GM23338 (cell line): ENCODE measurements around the gene TMEM9. TPM values are rescaled to one million over a fixed set of nuclear protein-coding genes. Genes with fewer than 3 reads are reported as not detected.

Experiments
- ATAC-seq: fragments of 200-7000 bp; cut with Tn5 transposase; 3 replicates; pipeline ENCODE4 v1.9.1; 2020
- DNase-seq: peaks from one replicate; pipeline ENCODE4 v3.0.0-alpha.2; 2015; ENCODE audit warnings: low spot score
- H2AFZ ChIP-seq: fragments of 200-600 bp; sonication (generic); 2 replicates; pipeline ENCODE4 v1.8.0; 2016; ENCODE audit warnings: antibody characterized with exemption, mild to moderate bottlenecking, moderate library complexity
- H3F3A ChIP-seq: fragments of 200-600 bp; sonication (generic); replicated peaks from 2 replicates; pipeline ENCODE4 v1.8.0; 2017; ENCODE audit warnings: antibody characterized with exemption, mixed run types, low read depth
- H3K27ac ChIP-seq: fragments of 200-600 bp; sonication (generic); 2 replicates; pipeline ENCODE4 v1.6.1; 2016; ENCODE audit warnings: low read depth
- H3K27me3 ChIP-seq: fragments of 200-600 bp; sonication (generic); 2 replicates; pipeline ENCODE4 v1.8.0; 2016; ENCODE audit warnings: mild to moderate bottlenecking, mixed run types, moderate library complexity; ENCODE audit not compliant: insufficient read depth
- H3K36me3 ChIP-seq: fragments of 200-600 bp; sonication (generic); 2 replicates; pipeline ENCODE4 v1.8.0; 2016; ENCODE audit warnings: mild to moderate bottlenecking; ENCODE audit not compliant: insufficient read depth
- H3K4me1 ChIP-seq: fragments of 200-600 bp; sonication (generic); 2 replicates; pipeline ENCODE4 v1.8.0; 2016; ENCODE audit warnings: mild to moderate bottlenecking, moderate library complexity; ENCODE audit not compliant: insufficient read depth
- H3K4me2 ChIP-seq: fragments of 200-600 bp; sonication (generic); 2 replicates; pipeline ENCODE4 v1.7.1; 2017; ENCODE audit warnings: mixed run types
- H3K4me3 ChIP-seq: fragments of 200-600 bp; sonication (generic); 2 replicates; pipeline ENCODE4 v1.6.1; 2016; ENCODE audit warnings: mixed run types
- H3K79me2 ChIP-seq: fragments of 200-600 bp; sonication (generic); replicated peaks from 2 replicates; pipeline ENCODE4 v1.8.0; 2017; ENCODE audit warnings: mild to moderate bottlenecking; ENCODE audit not compliant: insufficient read depth
- H3K9me2 ChIP-seq: fragments of 200-600 bp; sonication (generic); 2 replicates; pipeline ENCODE4 v1.8.0; 2017; ENCODE audit not compliant: insufficient read depth
- H4K20me1 ChIP-seq: fragments of 200-600 bp; sonication (generic); replicated peaks from 2 replicates; pipeline ENCODE4 v1.8.0; 2017; ENCODE audit warnings: mild to moderate bottlenecking; ENCODE audit not compliant: insufficient read depth
- H3K27ac Mint-ChIP-seq: 2 replicates; pipeline ENCODE4 v1.8.0; 2020; ENCODE audit warnings: inconsistent platforms, mild to moderate bottlenecking, moderate library complexity, mixed read lengths
- H3K27me3 Mint-ChIP-seq: 3 replicates; pipeline ENCODE4 v1.8.0; 2022; ENCODE audit warnings: low read depth, mild to moderate bottlenecking, moderate library complexity, mixed read lengths, inconsistent platforms; ENCODE audit not compliant: insufficient read depth, poor library complexity
- H3K36me3 Mint-ChIP-seq: 3 replicates; pipeline ENCODE4 v1.8.0; 2021; ENCODE audit warnings: low read depth, mild to moderate bottlenecking, inconsistent platforms, moderate library complexity, mixed read lengths
- H3K4me1 Mint-ChIP-seq: 3 replicates; pipeline ENCODE4 v1.8.0; 2020; ENCODE audit warnings: mild to moderate bottlenecking, inconsistent platforms, mixed read lengths
- H3K4me3 Mint-ChIP-seq: 3 replicates; pipeline ENCODE4 v1.8.0; 2021; ENCODE audit warnings: moderate library complexity, mild to moderate bottlenecking, inconsistent platforms, mixed read lengths
- H3K9me3 Mint-ChIP-seq: 3 replicates; pipeline ENCODE4 v1.8.0; 2020; ENCODE audit warnings: moderate library complexity, mild to moderate bottlenecking, inconsistent platforms, mixed read lengths
- CREB1 ChIP-seq: fragments of 250-450 bp; sonication (Bioruptor Pico); IDR thresholded peaks from 2 replicates; pipeline ENCODE4 v1.5.0; 2020; ENCODE audit warnings: low read depth, mild to moderate bottlenecking, moderate library complexity
- EZH2 ChIP-seq: fragments of 200-600 bp; sonication (generic); IDR thresholded peaks from one replicate; pipeline ENCODE4 v1.8.0; 2017; ENCODE audit warnings: antibody characterized with exemption, mild to moderate bottlenecking, low read depth; ENCODE audit not compliant: unreplicated experiment
- EZH2phosphoT487 ChIP-seq: fragments of 200-600 bp; sonication (generic); IDR thresholded peaks from one replicate; pipeline ENCODE4 v1.8.1; 2018; ENCODE audit warnings: antibody characterized with exemption; ENCODE audit not compliant: unreplicated experiment
- JUNB ChIP-seq: IDR thresholded peaks from one replicate; pipeline ENCODE4 v1.6.1; 2016; ENCODE audit warnings: antibody characterized with exemption; ENCODE audit not compliant: unreplicated experiment
- NANOG ChIP-seq: IDR thresholded peaks from 2 replicates; pipeline ENCODE4 v1.6.1; 2016; ENCODE audit warnings: antibody characterized with exemption, borderline replicate concordance
- POLR2AphosphoS5 ChIP-seq: IDR thresholded peaks from 2 replicates; pipeline ENCODE4 v1.6.1; 2016; ENCODE audit warnings: antibody characterized with exemption, low read depth
- STAT1 ChIP-seq: IDR thresholded peaks from one replicate; pipeline ENCODE4 v1.6.1; 2016; ENCODE audit warnings: antibody characterized with exemption; ENCODE audit not compliant: unreplicated experiment
- ZNF114 ChIP-seq: fragments of 250-450 bp; sonication (Bioruptor Pico); IDR thresholded peaks from 2 replicates; pipeline ENCODE4 v1.5.0; 2020; ENCODE audit warnings: mild to moderate bottlenecking, moderate library complexity
- ZNF331 ChIP-seq: fragments of 250-450 bp; sonication (Bioruptor Pico); IDR thresholded peaks from 2 replicates; pipeline ENCODE4 v1.5.0; 2020; ENCODE audit warnings: low read depth, mild to moderate bottlenecking, moderate library complexity
- polyA plus RNA-seq: library from polyadenylated mRNA; unstranded; fragments of >200 nt; fragmentation: Nextera tagmentation; extraction: Ambion mirVana; gene quantifications from 2 replicates; pipeline ENCODE4 v1.2.1, GENCODE V29; 2016
- total RNA-seq: library from RNA; depleted of rRNA; stranded (reverse); fragments of >200 nt; shearing (Covaris generic); gene quantifications from 2 replicates; pipeline ENCODE4 v1.2.3, GENCODE V29; 2014
- TF ChIP-seq, protein P1 (sequence below): fragments of 250-450 bp; sonication (Bioruptor Pico); IDR thresholded peaks from 2 replicates; pipeline ENCODE4 v1.5.0; 2020; ENCODE audit warnings: mild to moderate bottlenecking, moderate library complexity
- TF ChIP-seq, protein P2 (sequence below): IDR thresholded peaks from 2 replicates; pipeline ENCODE4 v1.6.1; 2016; ENCODE audit warnings: antibody characterized with exemption
- TF ChIP-seq, protein P3 (sequence below), 2 experiments: fragments of 200-600 bp in 1 of 2; sonication (generic) in 1 of 2; conservative IDR thresholded peaks; 2 replicates each; pipeline versions ENCODE4 v1.5.1 to v1.6.1; 2016 to 2017; ENCODE audit warnings: antibody characterized with exemption in 2 of 2, low read depth in 2 of 2, mild to moderate bottlenecking in 2 of 2, moderate library complexity in 1 of 2
- TF ChIP-seq, protein P4 (sequence below): IDR thresholded peaks from one replicate; pipeline ENCODE4 v1.6.1; 2018; ENCODE audit warnings: antibody characterized with exemption; ENCODE audit not compliant: unreplicated experiment

The TMEM9 gene
- total and polyA plus RNA-seq, 2 experiments from 2014 or later, result 78.6 to 147 TPM

DNA sequence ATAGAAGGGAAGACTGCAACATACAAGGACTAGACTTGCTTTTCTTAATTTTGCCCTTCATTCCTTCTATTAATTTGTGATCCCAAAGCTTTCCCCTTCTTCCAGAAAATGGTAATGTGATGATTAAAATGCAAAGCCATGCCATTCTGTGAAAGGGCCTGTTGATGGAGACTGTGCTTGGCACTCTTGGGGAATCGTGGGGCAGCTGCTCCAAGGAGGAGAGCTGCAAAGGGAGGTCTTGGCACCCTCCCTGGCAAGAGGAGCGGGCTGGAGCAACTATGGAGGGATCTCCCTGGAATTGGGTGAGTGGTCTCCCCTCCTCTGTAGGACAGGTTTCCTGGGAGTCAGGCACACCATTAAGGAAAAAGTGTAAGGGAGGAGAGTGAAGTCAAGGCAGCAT, 58.7 kb downstream of the TMEM9 start:
- no peaks in the 10 kb centered on the region for H3K4me1 ChIP-seq
- no peaks in the 10 kb centered on the region for H3K79me2 ChIP-seq
- no peaks in the 10 kb centered on the region for H3F3A ChIP-seq
- DNase-seq (no peak), ATAC-seq (no peak)
- H2AFZ ChIP-seq, result no peak overlapping the region
- H3K27ac Mint-ChIP-seq, result no peak overlapping the region
- H3K9me2 ChIP-seq, result peaks cover 2% of the 10 kb centered on the region; the same call in 1 of the 2 replicates
- H3K4me2 ChIP-seq, result no peak overlapping the region
- no peak overlapping the region for H3K4me3 ChIP-seq
- no peak overlapping the region for H3K4me3 Mint-ChIP-seq
- no peaks in the 10 kb centered on the region for H3K36me3 ChIP-seq
- peaks cover 8% of the 10 kb centered on the region for H3K4me1 Mint-ChIP-seq
- H3K9me3 Mint-ChIP-seq, result no peaks in the 10 kb centered on the region
- H3K27me3 Mint-ChIP-seq, result peaks cover 7% of the 10 kb centered on the region
- H3K27ac ChIP-seq, result no peak overlapping the region
- no peak for TF ChIP-seq POLR2AphosphoS5
- no peak for TF ChIP-seq EZH2phosphoT487
- no peak for TF ChIP-seq CREB1
- no peak for TF ChIP-seq JUNB
- TF ChIP-seq, protein P1, sequence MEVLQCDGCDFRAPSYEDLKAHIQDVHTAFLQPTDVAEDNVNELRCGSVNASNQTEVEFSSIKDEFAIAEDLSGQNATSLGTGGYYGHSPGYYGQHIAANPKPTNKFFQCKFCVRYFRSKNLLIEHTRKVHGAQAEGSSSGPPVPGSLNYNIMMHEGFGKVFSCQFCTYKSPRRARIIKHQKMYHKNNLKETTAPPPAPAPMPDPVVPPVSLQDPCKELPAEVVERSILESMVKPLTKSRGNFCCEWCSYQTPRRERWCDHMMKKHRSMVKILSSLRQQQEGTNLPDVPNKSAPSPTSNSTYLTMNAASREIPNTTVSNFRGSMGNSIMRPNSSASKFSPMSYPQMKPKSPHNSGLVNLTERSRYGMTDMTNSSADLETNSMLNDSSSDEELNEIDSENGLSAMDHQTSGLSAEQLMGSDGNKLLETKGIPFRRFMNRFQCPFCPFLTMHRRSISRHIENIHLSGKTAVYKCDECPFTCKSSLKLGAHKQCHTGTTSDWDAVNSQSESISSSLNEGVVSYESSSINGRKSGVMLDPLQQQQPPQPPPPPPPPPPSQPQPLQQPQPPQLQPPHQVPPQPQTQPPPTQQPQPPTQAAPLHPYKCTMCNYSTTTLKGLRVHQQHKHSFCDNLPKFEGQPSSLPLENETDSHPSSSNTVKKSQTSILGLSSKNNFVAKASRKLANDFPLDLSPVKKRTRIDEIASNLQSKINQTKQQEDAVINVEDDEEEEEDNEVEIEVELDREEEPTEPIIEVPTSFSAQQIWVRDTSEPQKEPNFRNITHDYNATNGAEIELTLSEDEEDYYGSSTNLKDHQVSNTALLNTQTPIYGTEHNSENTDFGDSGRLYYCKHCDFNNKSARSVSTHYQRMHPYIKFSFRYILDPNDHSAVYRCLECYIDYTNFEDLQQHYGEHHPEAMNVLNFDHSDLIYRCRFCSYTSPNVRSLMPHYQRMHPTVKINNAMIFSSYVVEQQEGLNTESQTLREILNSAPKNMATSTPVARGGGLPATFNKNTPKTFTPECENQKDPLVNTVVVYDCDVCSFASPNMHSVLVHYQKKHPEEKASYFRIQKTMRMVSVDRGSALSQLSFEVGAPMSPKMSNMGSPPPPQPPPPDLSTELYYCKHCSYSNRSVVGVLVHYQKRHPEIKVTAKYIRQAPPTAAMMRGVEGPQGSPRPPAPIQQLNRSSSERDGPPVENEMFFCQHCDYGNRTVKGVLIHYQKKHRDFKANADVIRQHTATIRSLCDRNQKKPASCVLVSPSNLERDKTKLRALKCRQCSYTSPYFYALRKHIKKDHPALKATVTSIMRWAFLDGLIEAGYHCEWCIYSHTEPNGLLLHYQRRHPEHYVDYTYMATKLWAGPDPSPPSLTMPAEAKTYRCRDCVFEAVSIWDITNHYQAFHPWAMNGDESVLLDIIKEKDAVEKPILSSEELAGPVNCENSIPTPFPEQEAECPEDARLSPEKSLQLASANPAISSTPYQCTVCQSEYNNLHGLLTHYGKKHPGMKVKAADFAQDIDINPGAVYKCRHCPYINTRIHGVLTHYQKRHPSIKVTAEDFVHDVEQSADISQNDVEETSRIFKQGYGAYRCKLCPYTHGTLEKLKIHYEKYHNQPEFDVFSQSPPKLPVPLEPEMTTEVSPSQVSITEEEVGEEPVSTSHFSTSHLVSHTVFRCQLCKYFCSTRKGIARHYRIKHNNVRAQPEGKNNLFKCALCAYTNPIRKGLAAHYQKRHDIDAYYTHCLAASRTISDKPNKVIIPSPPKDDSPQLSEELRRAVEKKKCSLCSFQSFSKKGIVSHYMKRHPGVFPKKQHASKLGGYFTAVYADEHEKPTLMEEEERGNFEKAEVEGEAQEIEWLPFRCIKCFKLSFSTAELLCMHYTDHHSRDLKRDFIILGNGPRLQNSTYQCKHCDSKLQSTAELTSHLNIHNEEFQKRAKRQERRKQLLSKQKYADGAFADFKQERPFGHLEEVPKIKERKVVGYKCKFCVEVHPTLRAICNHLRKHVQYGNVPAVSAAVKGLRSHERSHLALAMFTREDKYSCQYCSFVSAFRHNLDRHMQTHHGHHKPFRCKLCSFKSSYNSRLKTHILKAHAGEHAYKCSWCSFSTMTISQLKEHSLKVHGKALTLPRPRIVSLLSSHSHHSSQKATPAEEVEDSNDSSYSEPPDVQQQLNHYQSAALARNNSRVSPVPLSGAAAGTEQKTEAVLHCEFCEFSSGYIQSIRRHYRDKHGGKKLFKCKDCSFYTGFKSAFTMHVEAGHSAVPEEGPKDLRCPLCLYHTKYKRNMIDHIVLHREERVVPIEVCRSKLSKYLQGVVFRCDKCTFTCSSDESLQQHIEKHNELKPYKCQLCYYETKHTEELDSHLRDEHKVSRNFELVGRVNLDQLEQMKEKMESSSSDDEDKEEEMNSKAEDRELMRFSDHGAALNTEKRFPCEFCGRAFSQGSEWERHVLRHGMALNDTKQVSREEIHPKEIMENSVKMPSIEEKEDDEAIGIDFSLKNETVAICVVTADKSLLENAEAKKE (CRISPR knock-in tag), result no peak
- TF ChIP-seq ZNF331 (CRISPR knock-in tag), result no peak
- TF ChIP-seq, protein P2, sequence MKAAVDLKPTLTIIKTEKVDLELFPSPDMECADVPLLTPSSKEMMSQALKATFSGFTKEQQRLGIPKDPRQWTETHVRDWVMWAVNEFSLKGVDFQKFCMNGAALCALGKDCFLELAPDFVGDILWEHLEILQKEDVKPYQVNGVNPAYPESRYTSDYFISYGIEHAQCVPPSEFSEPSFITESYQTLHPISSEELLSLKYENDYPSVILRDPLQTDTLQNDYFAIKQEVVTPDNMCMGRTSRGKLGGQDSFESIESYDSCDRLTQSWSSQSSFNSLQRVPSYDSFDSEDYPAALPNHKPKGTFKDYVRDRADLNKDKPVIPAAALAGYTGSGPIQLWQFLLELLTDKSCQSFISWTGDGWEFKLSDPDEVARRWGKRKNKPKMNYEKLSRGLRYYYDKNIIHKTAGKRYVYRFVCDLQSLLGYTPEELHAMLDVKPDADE, result no peak
- TF ChIP-seq, protein P3, sequence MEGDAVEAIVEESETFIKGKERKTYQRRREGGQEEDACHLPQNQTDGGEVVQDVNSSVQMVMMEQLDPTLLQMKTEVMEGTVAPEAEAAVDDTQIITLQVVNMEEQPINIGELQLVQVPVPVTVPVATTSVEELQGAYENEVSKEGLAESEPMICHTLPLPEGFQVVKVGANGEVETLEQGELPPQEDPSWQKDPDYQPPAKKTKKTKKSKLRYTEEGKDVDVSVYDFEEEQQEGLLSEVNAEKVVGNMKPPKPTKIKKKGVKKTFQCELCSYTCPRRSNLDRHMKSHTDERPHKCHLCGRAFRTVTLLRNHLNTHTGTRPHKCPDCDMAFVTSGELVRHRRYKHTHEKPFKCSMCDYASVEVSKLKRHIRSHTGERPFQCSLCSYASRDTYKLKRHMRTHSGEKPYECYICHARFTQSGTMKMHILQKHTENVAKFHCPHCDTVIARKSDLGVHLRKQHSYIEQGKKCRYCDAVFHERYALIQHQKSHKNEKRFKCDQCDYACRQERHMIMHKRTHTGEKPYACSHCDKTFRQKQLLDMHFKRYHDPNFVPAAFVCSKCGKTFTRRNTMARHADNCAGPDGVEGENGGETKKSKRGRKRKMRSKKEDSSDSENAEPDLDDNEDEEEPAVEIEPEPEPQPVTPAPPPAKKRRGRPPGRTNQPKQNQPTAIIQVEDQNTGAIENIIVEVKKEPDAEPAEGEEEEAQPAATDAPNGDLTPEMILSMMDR (conservative IDR thresholded peaks at IDR 0.05; ENCODE audit: low read depth in 2 of 2), result no peak
- no peak for TF ChIP-seq EZH2
- TF ChIP-seq ZNF114 (CRISPR knock-in tag), result no peak
- TF ChIP-seq NANOG, result no peak
- TF ChIP-seq, protein P4, sequence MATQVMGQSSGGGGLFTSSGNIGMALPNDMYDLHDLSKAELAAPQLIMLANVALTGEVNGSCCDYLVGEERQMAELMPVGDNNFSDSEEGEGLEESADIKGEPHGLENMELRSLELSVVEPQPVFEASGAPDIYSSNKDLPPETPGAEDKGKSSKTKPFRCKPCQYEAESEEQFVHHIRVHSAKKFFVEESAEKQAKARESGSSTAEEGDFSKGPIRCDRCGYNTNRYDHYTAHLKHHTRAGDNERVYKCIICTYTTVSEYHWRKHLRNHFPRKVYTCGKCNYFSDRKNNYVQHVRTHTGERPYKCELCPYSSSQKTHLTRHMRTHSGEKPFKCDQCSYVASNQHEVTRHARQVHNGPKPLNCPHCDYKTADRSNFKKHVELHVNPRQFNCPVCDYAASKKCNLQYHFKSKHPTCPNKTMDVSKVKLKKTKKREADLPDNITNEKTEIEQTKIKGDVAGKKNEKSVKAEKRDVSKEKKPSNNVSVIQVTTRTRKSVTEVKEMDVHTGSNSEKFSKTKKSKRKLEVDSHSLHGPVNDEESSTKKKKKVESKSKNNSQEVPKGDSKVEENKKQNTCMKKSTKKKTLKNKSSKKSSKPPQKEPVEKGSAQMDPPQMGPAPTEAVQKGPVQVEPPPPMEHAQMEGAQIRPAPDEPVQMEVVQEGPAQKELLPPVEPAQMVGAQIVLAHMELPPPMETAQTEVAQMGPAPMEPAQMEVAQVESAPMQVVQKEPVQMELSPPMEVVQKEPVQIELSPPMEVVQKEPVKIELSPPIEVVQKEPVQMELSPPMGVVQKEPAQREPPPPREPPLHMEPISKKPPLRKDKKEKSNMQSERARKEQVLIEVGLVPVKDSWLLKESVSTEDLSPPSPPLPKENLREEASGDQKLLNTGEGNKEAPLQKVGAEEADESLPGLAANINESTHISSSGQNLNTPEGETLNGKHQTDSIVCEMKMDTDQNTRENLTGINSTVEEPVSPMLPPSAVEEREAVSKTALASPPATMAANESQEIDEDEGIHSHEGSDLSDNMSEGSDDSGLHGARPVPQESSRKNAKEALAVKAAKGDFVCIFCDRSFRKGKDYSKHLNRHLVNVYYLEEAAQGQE, result no peak
- no peak for TF ChIP-seq STAT1
- no peaks in the 10 kb centered on the region for H4K20me1 ChIP-seq
- no peaks in the 10 kb centered on the region for H3K27me3 ChIP-seq
- no peaks in the 10 kb centered on the region for H3K36me3 Mint-ChIP-seq
